Inflammatory macrophage treated with lipopolysaccharide for 4 hours (primary cell): ENCODE data around the gene SHROOM4.

ENCODE experiments used
- DNase-seq: peaks from one replicate; pipeline ENCODE4 v3.0.0-alpha.2; 2020

Gene SHROOM4

DNA sequence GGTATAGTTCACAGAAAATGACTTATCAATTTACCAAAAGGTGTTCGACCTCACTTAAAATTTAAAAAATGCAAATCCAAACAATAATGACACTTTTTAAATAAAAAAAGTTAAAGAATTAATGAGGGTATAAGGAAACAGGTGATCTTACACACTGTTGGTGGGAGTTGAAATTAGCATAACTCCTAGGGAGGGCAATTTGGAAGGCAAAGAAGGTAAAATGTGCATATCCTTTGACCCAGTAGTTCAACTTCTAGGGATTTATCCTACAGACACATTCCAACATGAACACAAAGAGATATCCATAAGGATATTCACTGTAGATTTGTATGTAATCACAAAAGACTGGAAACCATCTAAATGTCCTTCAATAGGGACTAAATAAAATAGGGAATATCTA, 199.5 kb downstream of the SHROOM4 start:
- DNase-seq, result no peak

DNA sequence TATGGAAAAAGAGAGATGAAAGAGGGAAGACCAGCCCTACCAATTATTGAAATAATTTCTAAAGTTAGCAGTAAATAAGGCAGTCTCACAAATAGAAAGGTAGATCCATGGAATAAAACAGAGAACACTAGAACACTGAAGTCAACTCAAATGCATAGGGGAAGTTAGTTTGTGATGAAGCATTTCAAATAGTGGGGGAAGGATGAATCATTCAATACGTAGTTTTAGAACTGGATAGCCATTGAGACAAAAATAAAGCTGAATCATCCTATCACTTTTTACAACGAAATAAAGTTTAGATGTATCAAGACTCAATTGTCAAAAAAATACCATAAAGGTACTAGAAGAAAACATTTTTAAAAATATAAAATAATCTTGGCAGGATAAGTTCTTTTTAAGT, 200.1 kb downstream of the SHROOM4 start:
- peak; percentile 27 for DNase-seq

DNA sequence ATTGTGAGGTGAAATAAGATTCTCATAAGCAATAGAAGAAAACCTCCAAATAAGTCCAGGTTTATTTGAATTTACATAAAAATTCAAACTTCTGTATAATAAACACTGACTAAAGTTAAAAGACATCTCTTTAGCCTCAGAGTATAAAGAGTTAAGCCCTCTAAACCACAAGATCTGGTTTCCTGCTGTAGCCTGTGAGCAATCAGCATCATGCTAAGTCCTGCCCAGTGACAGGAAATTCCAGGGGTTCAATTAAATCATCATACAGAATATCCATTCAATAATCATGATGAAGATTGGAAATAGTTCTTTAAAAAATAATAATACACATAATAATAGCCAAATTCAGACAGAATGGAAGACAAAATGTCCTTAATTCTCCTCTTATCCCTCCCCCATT, 204.2 kb downstream of the SHROOM4 start:
- no peak for DNase-seq

DNA sequence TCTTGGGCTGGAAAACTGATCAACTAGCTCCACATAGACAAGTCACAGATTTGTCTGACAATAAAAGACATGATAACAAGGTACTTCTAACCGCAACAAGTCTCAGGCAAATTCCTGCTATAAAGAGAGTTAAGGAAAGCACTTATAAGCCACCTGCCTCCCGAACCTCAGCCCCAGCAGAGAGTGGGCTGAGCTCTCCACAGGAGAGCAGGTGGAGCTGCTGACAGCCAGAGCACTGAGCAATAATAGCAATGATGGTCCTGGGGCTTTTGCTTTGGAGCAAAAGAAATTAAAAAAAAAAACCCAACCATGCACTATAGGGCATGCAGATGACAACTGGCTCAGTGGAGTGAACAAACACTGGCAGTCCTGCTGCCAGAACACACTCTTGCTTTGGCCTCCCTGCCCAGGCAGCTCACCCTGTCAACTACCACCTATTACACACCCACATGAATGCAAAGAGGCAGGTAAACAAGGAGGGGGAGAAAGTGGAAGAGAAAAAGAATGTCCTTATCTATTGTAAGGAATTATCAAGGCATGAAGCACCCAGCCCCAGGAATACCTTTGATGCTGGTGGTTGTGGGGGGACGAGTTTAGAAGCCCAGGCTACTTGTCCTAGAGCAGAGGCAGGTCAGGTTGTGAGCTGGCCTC, 207.6 kb downstream of the SHROOM4 start:
- DNase-seq, result no peak

DNA sequence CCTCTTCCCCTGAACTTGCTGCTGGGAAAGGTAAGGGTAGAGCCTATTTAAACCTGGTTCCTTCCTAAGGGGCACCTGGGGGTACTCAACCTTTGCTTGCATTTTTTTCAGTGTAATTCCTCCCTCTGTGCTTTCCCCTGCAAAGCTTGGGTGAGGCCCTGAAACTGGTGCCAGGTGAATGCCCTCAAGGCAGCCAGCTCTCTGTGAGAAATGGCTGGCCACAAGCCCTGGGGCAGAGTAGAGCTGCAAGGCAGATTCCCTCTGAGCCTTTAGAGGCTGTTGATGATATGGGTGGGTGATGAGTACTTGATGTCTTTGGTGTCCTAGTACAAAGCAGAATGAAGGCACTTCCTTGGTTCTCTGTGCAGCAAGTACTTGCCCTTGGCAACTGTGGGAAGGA, 217.9 kb downstream of the SHROOM4 start:
- no peak for DNase-seq

DNA sequence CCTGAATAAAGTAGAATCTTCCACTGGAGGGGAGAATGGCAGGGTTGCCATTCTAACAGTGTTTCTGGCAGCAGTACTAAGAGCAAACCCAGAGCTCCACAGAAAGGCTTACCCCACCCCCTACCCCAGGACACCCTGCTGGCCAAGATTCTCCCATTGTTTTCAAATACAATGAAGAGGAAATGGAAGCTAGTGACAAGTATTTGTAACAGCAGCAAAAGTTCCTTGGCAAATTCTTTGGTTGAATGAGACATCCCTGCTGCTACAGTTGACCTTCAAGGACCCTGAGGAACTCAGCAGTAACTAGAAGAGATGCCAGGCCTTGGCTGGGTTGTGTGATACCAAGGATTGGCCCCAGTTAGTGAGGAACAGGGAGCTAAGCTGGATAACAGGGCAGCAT, 219.2 kb downstream of the SHROOM4 start:
- DNase-seq, result no peak

DNA sequence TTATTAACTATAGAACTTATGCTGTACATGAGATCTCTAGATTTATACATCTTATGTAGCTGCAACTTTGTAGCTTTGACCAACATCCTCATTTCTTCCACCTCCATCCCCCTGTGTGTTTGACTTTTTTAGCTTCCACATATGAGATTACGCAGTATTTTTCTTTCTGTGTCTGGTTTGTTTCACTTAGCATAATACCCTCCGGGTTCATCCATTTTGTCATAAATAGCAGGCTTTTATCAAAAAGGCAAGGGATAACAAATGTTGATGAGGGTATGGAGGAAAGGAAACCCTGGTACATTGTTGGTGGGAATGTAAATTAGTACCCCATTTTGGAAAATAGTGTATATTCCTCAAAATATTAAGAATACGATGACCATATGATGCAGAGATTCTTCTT, 227.0 kb downstream of the SHROOM4 start:
- DNase-seq, result no peak

DNA sequence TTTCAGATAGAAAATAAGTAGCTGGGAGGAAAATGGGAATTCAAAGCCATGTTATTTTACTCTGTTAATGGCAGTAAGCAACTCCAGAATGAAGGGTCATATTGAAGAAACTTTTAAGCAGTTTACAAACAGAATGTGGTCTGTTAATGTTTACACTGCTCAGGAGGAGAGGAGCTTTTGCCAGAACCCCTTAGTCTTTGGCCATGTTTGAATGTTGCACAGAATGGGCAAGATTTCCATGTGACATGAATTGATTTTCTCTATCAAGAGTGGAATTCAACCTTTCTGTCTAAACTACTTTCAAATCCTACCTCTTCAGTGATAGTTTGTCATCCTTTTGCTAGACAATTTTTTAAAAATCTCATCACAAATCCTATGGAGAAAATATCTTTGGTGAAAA, 227.6 kb downstream of the SHROOM4 start:
- DNase-seq, result no peak

DNA sequence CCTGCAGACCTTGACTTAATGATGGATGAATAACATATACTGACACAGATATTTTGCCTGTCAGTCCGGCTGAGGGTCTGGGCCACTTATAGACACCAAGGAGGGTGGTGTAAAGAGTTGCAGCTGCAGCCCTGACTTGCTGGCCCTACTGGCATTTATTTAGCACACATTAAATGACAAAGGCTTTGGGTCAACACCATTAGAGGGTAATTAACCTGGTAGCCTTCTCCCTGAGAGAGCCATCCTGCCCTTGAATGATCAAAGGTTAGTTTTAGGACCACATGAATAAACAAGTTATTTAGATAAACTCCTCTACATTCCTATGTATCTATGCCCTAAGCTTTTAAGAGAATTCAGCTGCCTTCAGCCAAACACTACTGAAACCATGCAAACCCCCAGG, 232.6 kb downstream of the SHROOM4 start:
- no peak for DNase-seq

DNA sequence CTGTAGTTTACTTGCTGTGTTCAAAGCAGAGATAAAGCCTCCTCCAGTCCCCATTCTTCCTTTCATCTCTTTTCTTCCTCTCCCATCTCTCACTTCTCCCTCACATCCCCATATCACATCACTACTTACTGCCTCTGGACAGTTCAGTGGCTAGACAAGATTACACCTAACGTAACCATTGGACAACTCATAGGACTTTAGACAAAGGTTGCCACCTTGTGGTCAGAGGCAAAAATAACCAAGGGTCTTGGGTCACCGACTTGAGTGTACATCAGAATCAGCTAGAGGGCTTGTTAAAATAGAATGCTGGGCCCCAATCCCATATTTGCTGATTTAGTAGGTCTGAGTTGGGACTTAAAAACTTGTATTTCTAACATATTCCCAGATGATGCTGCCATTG, 234.0 kb downstream of the SHROOM4 start:
- peak; percentile 61 for DNase-seq

DNA sequence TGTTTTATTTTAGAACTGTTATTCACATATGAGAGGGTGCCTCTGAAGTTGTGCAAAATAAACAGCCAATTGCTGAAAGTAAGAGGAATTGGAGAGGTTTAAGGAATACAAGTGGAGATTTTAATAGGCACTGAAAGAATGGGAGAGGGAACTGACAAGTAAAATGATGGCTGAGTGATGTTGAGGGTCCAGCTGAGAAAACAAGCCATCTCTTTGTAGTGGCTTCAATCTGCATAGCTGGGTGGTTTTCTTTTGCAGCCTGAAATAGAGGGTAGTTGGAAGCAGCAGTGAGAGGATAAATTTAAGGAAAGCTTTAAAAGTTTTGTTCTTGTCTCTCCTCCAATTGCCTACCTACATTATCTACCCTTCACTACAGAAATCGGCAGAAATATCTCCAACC, 236.7 kb downstream of the SHROOM4 start:
- DNase-seq, result no peak

DNA sequence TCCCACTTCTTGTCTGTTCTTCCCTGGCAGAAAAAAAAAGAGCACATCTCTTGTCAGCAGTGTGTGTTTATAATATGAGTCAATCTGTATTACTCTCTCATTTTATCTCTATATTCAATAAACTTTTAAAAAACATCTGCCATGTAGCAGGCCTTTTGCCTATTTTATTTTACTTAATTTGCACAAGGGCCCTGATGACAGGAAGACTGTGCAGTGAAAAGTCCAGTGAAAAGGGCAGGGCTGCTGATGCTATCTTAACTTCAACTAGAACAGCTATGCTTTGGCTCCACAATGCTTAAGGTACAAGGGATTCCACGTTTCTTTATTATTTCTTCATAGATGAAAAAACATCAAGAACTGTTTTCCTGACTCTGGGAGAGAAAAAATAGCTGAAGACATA, 246.4 kb downstream of the SHROOM4 start:
- no peak for DNase-seq

DNA sequence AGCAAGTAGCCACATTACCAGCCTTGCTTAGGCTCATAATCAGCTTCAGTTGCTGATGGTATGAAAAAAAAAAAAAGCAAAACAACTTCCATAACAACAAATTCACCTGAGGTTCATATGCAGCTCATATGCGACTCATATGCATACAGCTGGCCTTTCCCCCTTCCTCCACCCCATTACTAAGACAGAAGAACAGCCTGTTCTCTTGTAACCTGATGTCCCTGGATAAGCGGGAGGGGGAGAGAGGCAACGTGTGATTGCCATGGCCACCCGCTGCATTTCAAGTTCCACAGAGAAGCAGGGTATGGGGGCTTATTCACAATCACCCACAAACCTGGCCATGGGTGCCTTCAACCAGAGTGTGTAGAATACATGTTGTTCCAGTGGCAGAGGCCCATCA, 248.3 kb downstream of the SHROOM4 start:
- no peak for DNase-seq
